B cell (primary cell): ENCODE results near the gene RGS7BP.

Experiments
- CTCF ChIP-seq: fragments of 200-600 bp; IDR thresholded peaks from one replicate; pipeline ENCODE4 v1.8.0; 2022; ENCODE audit warnings: antibody characterized with exemption, mild to moderate bottlenecking
- EZH2 ChIP-seq: IDR thresholded peaks from 2 replicates; pipeline ENCODE4 v1.6.1; 2012; ENCODE audit warnings: borderline replicate concordance, low read depth, mild to moderate bottlenecking, moderate library complexity, low read length; ENCODE audit not compliant: insufficient read depth, poor library complexity, severe bottlenecking

- TF ChIP-seq CTCF (no peak), EZH2 (no peak)
These were observed 97.9 kb downstream of the RGS7BP start for GRCh38 chr5:64603676-64604075.
